GM21529 (cell line): ENCODE results near the gene SIRT2.
A peak's percentile ranks its signal among the peaks of the same experiment; 100 is the strongest.
"Not testable (repeated sequence)": the region's sequence is repeated elsewhere in the genome, so short reads cannot be mapped to it uniquely, and the experiment has no call there.

Source experiments
- ATAC-seq: cut with Tn5 transposase; IDR thresholded peaks from one replicate; pipeline ENCODE4 v1.9.1; 2021; ENCODE audit not compliant: unreplicated experiment

Gene SIRT2

GRCh38 chr19:38899447-38900201 lies at the start of gene SIRT2, which contains the start of gene NFKBIB:
SIRT2 (minus strand) TSS chr19:38899618; CDS start chr19:38899521, 97 bp downstream.
NFKBIB (plus strand) TSS chr19:38899969; CDS start chr19:38900033, 64 bp downstream.
- peak; percentile 89 for ATAC-seq

GRCh38 chr19:38946229-38947010 lies 47.0 kb upstream of the SIRT2 start:
- ATAC-seq = no peak

GRCh38 chr19:38945562-38946228 lies 46.3 kb upstream of the SIRT2 start:
- no peak for ATAC-seq

GRCh38 chr19:38944981-38945506 lies 45.6 kb upstream of the SIRT2 start:
- ATAC-seq = no peak

- no peak for ATAC-seq
These were observed 43.2 kb upstream of the SIRT2 start for GRCh38 chr19:38942471-38943181.

- no peak for ATAC-seq
These were observed 42.6 kb upstream of the SIRT2 start for GRCh38 chr19:38941979-38942378.

GRCh38 chr19:38941466-38941865 lies 42.0 kb upstream of the SIRT2 start:
- ATAC-seq = not testable (repeated sequence)

- ATAC-seq = no peak
These were observed 40.5 kb upstream of the SIRT2 start for GRCh38 chr19:38939957-38940356.

- ATAC-seq = no peak
These were observed 34.1 kb upstream of the SIRT2 start for GRCh38 chr19:38933544-38933943.

GRCh38 chr19:38932425-38933179 lies 33.2 kb upstream of the SIRT2 start:
- no peak for ATAC-seq

GRCh38 chr19:38931521-38931793 lies 32.0 kb upstream of the SIRT2 start:
- ATAC-seq = no peak

- ATAC-seq = peak; percentile 93
These were observed 31.5 kb upstream of the SIRT2 start, which contains the start of gene MRPS12 for GRCh38 chr19:38930776-38931520. MRPS12 (plus strand) TSS chr19:38930944; CDS start chr19:38931295, 351 bp downstream.

- peak; percentile 64 for ATAC-seq
These were observed 30.7 kb upstream of the SIRT2 start, which contains the start of gene SARS2 for GRCh38 chr19:38929929-38930775. SARS2 (minus strand) TSS chr19:38930763; CDS start chr19:38930736, 27 bp downstream.

- no peak for ATAC-seq
These were observed 29.1 kb upstream of the SIRT2 start for GRCh38 chr19:38928391-38929001.

GRCh38 chr19:38924388-38924787 lies 25.0 kb upstream of the SIRT2 start:
- no peak for ATAC-seq

- ATAC-seq = no peak
These were observed 23.1 kb upstream of the SIRT2 start for GRCh38 chr19:38922482-38922881.

- ATAC-seq = no peak
These were observed 22.2 kb upstream of the SIRT2 start for GRCh38 chr19:38921420-38922274.
